HCT116 (cell line): ENCODE results near the gene DLG2. TPM values are rescaled to one million over a fixed set of nuclear protein-coding genes. Genes with fewer than 3 reads are reported as not detected.
"Not testable (repeated sequence)": the region's sequence is repeated elsewhere in the genome, so short reads cannot be mapped to it uniquely, and the experiment has no call there.

Experiments used
- ATAC-seq: fragments of 200-7000 bp; cut with Tn5 transposase; 2 replicates; pipeline ENCODE4 v1.9.1; 2020; ENCODE audit warnings: mild to moderate bottlenecking, moderate library complexity
- BruUV-seq: library from RNA; stranded (reverse); fragments of 400-500 nt; replicated peaks from 2 replicates; lab custom pipeline; 2021; lab: Mats Ljungman, UMichigan
- CTCF ChIA-PET: fragments of 300-600 bp; sonication (Branson Sonifier 250); formaldehyde crosslinking; loops from one replicate; lab custom pipeline; 2021; ENCODE audit warnings: antibody characterized with exemption; lab: Charles Lee
- POLR2A ChIA-PET: fragments of 300-600, 350-600 bp; sonication (Branson Sonifier 250); formaldehyde crosslinking; loops from one replicate; lab custom pipeline; 2021; ENCODE audit warnings: antibody characterized with exemption; lab: Charles Lee
- RAD21 ChIA-PET, 2 experiments: fragments of 300-600 bp; sonication (Branson Sonifier 250); formaldehyde crosslinking; loops; one replicate each; lab custom pipeline; 2023; ENCODE audit warnings: low total read pairs in 2 of 2; ENCODE audit not compliant: uncharacterized antibody in 2 of 2, unreplicated experiment in 2 of 2, low non-redundant PET in 1 of 2; lab: Charles Lee
- DNase-seq: peaks from one replicate; pipeline ENCODE4 v3.0.0-alpha.2; 2010; ENCODE audit warnings: low read depth, low spot score
- H2AFZ ChIP-seq: fragments of 200-600 bp; shearing (Covaris generic), sonication (generic); 2 replicates; pipeline ENCODE4 v1.6.1; 2017; ENCODE audit warnings: low read depth, mixed run types, mixed read lengths, antibody characterized with exemption, low read length; ENCODE audit not compliant: poor library complexity, severe bottlenecking
- H3K27ac ChIP-seq: 2 replicates; pipeline ENCODE4 v1.5.1; 2012; ENCODE audit warnings: low read depth, low read length
- H3K27me3 ChIP-seq: fragments of 200-600 bp; sonication (generic); 2 replicates; pipeline ENCODE4 v1.6.1; 2016; ENCODE audit warnings: mixed run types, low read length, mixed read lengths; ENCODE audit not compliant: insufficient read depth
- H3K36me3 ChIP-seq, 2 experiments: fragments of 200-500 bp in 1 of 2; fragments of 200-600 bp in 1 of 2; sonication (Bioruptor generic) in 1 of 2; sonication (generic) in 1 of 2; 2 replicates each; pipeline versions ENCODE4 v1.5.1 to v1.6.1; 2014 to 2016; ENCODE audit warnings: low read length in 2 of 2, inconsistent platforms in 1 of 2, mixed read lengths in 1 of 2, mixed run types in 1 of 2; ENCODE audit not compliant: insufficient read depth in 2 of 2, control insufficient read depth in 1 of 2
- H3K4me1 ChIP-seq, 2 experiments: fragments of 200-600 bp in 1 of 2; sonication (generic) in 1 of 2; 2 replicates each; pipeline versions ENCODE4 v1.5.1 to v1.6.1; 2012 to 2017; ENCODE audit warnings: low read length in 2 of 2, inconsistent platforms in 1 of 2, mild to moderate bottlenecking in 1 of 2, mixed read lengths in 1 of 2, mixed run types in 1 of 2, moderate library complexity in 1 of 2; ENCODE audit not compliant: insufficient read depth in 2 of 2, control insufficient read depth in 1 of 2
- H3K4me2 ChIP-seq: fragments of 200-600 bp; sonication (generic); 2 replicates; pipeline ENCODE4 v1.6.1; 2017; ENCODE audit warnings: mixed run types, low read length, mixed read lengths
- H3K4me3 ChIP-seq, 2 experiments: fragments of 200-600 bp in 1 of 2; sonication (generic) in 1 of 2; replicated peaks in 1 of 2; 2 replicates each; pipeline ENCODE4 v1.5.1; 2011 to 2016; ENCODE audit warnings: low read length in 2 of 2, control low read depth in 1 of 2, low read depth in 1 of 2, mild to moderate bottlenecking in 1 of 2, mixed read lengths in 1 of 2, mixed run types in 1 of 2
- H3K79me2 ChIP-seq: fragments of 200-600 bp; sonication (generic); 2 replicates; pipeline ENCODE4 v1.6.1; 2017; ENCODE audit warnings: mild to moderate bottlenecking, mixed run types, low read length, moderate library complexity, mixed read lengths; ENCODE audit not compliant: insufficient read depth
- H3K9ac ChIP-seq: fragments of 200-600 bp; sonication (generic); 2 replicates; pipeline ENCODE4 v1.6.1; 2016; ENCODE audit warnings: low read length, mixed read lengths
- H3K9me2 ChIP-seq: fragments of 200-600 bp; sonication (generic), shearing (Covaris generic); 2 replicates; pipeline ENCODE4 v1.6.1; 2017; ENCODE audit warnings: mixed run types, mild to moderate bottlenecking, moderate library complexity; ENCODE audit not compliant: insufficient read depth
- H3K9me3 ChIP-seq, 2 experiments: fragments of 200-500 bp in 1 of 2; fragments of 200-600 bp in 1 of 2; sonication (Bioruptor generic) in 1 of 2; sonication (generic) in 1 of 2; 2 replicates each; pipeline ENCODE4 v1.6.1; 2014 to 2017; ENCODE audit warnings: low read length in 2 of 2, mixed read lengths in 2 of 2, inconsistent platforms in 1 of 2, low read depth in 1 of 2, mild to moderate bottlenecking in 1 of 2, mixed run types in 1 of 2, moderate library complexity in 1 of 2; ENCODE audit not compliant: control insufficient read depth in 1 of 2, insufficient read depth in 1 of 2
- H4K20me1 ChIP-seq: fragments of 200-600 bp; sonication (generic), shearing (Covaris generic); 2 replicates; pipeline ENCODE4 v1.6.1; 2017; ENCODE audit warnings: mixed run types, mild to moderate bottlenecking, moderate library complexity; ENCODE audit not compliant: insufficient read depth
- ATF3 ChIP-seq: IDR thresholded peaks from 2 replicates; pipeline ENCODE4 v1.6.1; 2012
- CBX3 ChIP-seq: IDR thresholded peaks from 2 replicates; pipeline ENCODE4 v1.6.1; 2012; ENCODE audit warnings: low read depth
- CEBPB ChIP-seq: IDR thresholded peaks from 2 replicates; pipeline ENCODE4 v1.6.1; 2012; ENCODE audit warnings: low read depth
- CTCF ChIP-seq, 3 experiments: fragments of 200-600 bp in 1 of 3; sonication (generic) in 1 of 3; IDR thresholded peaks in 2 of 3; conservative IDR thresholded peaks in 1 of 3; 2 replicates each; pipeline ENCODE4 v1.5.1; 2012 to 2017; ENCODE audit warnings: low read depth in 2 of 3, low read length in 2 of 3, antibody characterized with exemption in 1 of 3, borderline replicate concordance in 1 of 3, control low read depth in 1 of 3, mild to moderate bottlenecking in 1 of 3, mixed read lengths in 1 of 3, mixed run types in 1 of 3, moderate library complexity in 1 of 3; ENCODE audit not compliant: insufficient read depth in 1 of 3
- EGR1 ChIP-seq: IDR thresholded peaks from 2 replicates; pipeline ENCODE4 v1.6.1; 2012; ENCODE audit warnings: low read depth
- ELF1 ChIP-seq: IDR thresholded peaks from 2 replicates; pipeline ENCODE4 v1.6.1; 2012; ENCODE audit warnings: low read depth, borderline replicate concordance
- EZH2 ChIP-seq: fragments of 200-600 bp; sonication (generic); IDR thresholded peaks from 2 replicates; pipeline ENCODE4 v1.6.1; 2017; ENCODE audit warnings: antibody characterized with exemption, mixed run types
- EZH2phosphoT487 ChIP-seq: fragments of 200-600 bp; IDR thresholded peaks from 2 replicates; pipeline ENCODE4 v1.6.1; 2018; ENCODE audit warnings: antibody characterized with exemption, borderline replicate concordance
- FOSL1 ChIP-seq: IDR thresholded peaks from 2 replicates; pipeline ENCODE4 v1.6.1; 2012; ENCODE audit warnings: low read depth
- POLR2A ChIP-seq: IDR thresholded peaks from 2 replicates; pipeline ENCODE4 v1.7.0; 2011; ENCODE audit warnings: borderline replicate concordance; ENCODE audit not compliant: insufficient read depth, insufficient read length; ENCODE audit errors: extremely low read depth
- POLR2AphosphoS5 ChIP-seq: IDR thresholded peaks from 2 replicates; pipeline ENCODE4 v1.6.1; 2011; ENCODE audit warnings: mild to moderate bottlenecking, low read depth, low read length, moderate library complexity
- SP1 ChIP-seq: IDR thresholded peaks from 2 replicates; pipeline ENCODE4 v1.6.1; 2012; ENCODE audit warnings: low read depth
- TCF7L2 ChIP-seq: IDR thresholded peaks from 2 replicates; pipeline ENCODE4 v1.7.0; 2011; ENCODE audit warnings: borderline replicate concordance, inconsistent platforms; ENCODE audit not compliant: insufficient read depth, insufficient read length; ENCODE audit errors: extremely low read depth
- ZFX ChIP-seq: fragments of 450-650 bp; IDR thresholded peaks from 2 replicates; pipeline ENCODE4 v1.6.1; 2017
- ZNF274 ChIP-seq: fragments of 200-500 bp; sonication (Bioruptor generic); IDR thresholded peaks from 2 replicates; pipeline ENCODE4 v1.6.1; 2014; ENCODE audit warnings: mild to moderate bottlenecking, low read depth, low read length, inconsistent platforms
- intact Hi-C: fragments of 100-400 bp; cut with micrococcal nuclease; formaldehyde crosslinking; loops from 2 replicates; pipeline ENCODE4 v1.10.0; 2022
- total RNA-seq: library from RNA; stranded (reverse); gene quantifications from one replicate; pipeline ENCODE4 v1.2.1, GENCODE V29; 2021; ENCODE audit not compliant: unreplicated experiment

The DLG2 gene
- total RNA-seq, 1 experiment from 2014 or later = 2.4 TPM

- Histone ChIP-seq H3K36me3 (no peaks in the 10 kb centered on the region), H3K4me1 (no peaks in the 10 kb centered on the region), H3K9me2 (no peaks in the 10 kb centered on the region), H3K4me3 (no peak overlapping the region), H3K79me2 (no peaks in the 10 kb centered on the region), H3K9ac (no peak overlapping the region), H4K20me1 (no peaks in the 10 kb centered on the region), H2AFZ (no peak overlapping the region), H3K27me3 (no peaks in the 10 kb centered on the region), H3K4me2 (no peak overlapping the region), H3K9me3 (no peaks in the 10 kb centered on the region), H3K27ac (no peak overlapping the region)
- ChIA-PET RAD21 (no interaction called here), CTCF (no interaction called here), POLR2A (no interaction called here)
- no peak for ATAC-seq
- intact Hi-C loops = no loop called here
- no TSS peak for BruUV-seq
- TF ChIP-seq EZH2phosphoT487 (no peak), CEBPB (no peak), CBX3 (no peak), ELF1 (no peak), SP1 (no peak), POLR2A (no peak), TCF7L2 (no peak), ZNF274 (no peak), CTCF (IDR thresholded peaks at IDR 0.05 in 2 of 3, conservative IDR thresholded peaks at IDR 0.05 in 1 of 3; ENCODE audit: borderline replicate concordance in 1 of 3, insufficient read depth in 1 of 3, low read depth in 2 of 3, low read length in 2 of 3) (no peak), ATF3 (no peak), EGR1 (no peak), ZFX (no peak), EZH2 (no peak), FOSL1 (no peak), POLR2AphosphoS5 (no peak)
- DNase-seq = no peak
Measured at GRCh38 chr11:84847842-84848241, 779.3 kb downstream of the DLG2 start.

- H3K9me3 ChIP-seq, H3K4me1 ChIP-seq, DNase-seq, intact Hi-C loops, H3K79me2 ChIP-seq, H4K20me1 ChIP-seq, CTCF ChIA-PET, RAD21 ChIA-PET, BruUV-seq, H3K27me3 ChIP-seq, H3K9ac ChIP-seq, H3K27ac ChIP-seq, H3K4me3 ChIP-seq, H3K9me2 ChIP-seq, POLR2A ChIA-PET, H3K36me3 ChIP-seq, H2AFZ ChIP-seq, ATAC-seq, H3K4me2 ChIP-seq: not testable (repeated sequence)
Measured at GRCh38 chr11:84840201-84840600, 786.9 kb downstream of the DLG2 start.
